ENCODE data around the gene RNF169. TPM values are rescaled to one million over a fixed set of nuclear protein-coding genes. Genes with fewer than 3 reads are reported as not detected.

RNF169 gene
- total and polyA plus RNA-seq, 2 of the 13 experiments (the other 11 are each of a cell fraction or from before 2014, with no cell fraction given) = 5.3 to 14.2 TPM

DNA sequence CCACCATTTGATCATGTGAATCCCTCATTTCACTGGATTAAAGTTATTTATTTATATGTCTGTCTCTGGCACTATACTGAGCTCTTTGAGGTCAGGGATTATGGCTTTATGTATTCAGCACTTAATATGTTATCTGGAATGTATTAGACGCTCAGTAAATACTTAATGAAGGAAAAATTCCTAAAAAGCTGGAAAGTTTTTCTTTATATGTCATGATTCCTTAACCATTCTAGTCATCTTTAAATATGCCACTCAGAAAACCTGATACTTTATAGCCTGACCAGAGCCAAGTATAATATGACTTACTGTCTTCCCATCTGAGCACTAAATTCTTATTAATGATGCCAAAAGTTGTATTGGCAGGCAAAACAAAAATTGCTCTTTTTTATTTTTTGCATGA lies 27.1 kb downstream of the RNF169 start:
- no peak for ATAC-seq
- Histone ChIP-seq H2AFZ (ENCODE audit: low read length) (no peak overlapping the region), H3K79me2 (ENCODE audit: insufficient read depth, low read length) (peaks cover 52% of the 10 kb centered on the region), H3K27me3 (ENCODE audit: control insufficient read depth in 1 of 2, insufficient read depth in 2 of 2, low read length in 2 of 2) (no peaks in the 10 kb centered on the region), H3K27ac (ENCODE audit: extremely low read length, insufficient read depth, low read length) (no peak overlapping the region), H3K9me3 (ENCODE audit: low read length) (no peaks in the 10 kb centered on the region), H3K4me1 (ENCODE audit: insufficient read depth, low read length) (no peaks in the 10 kb centered on the region), H3K9ac (ENCODE audit: insufficient read depth, low read depth, low read length) (no peak overlapping the region), H4K20me1 (ENCODE audit: insufficient read depth, low read length) (no peaks in the 10 kb centered on the region; the same call in 1 of the 2 replicates), H3K4me3 (replicated peaks in 1 of 3; ENCODE audit: insufficient read depth in 1 of 3, low read depth in 2 of 3, low read length in 3 of 3) (no peak overlapping the region), H3K36me3 (replicated peaks in 1 of 2; ENCODE audit: control insufficient read depth in 1 of 2, insufficient read depth in 2 of 2, low read length in 2 of 2) (peaks cover 0 to 3% of the 10 kb centered on the region in 2 experiments; a peak in 2 of 5 replicates), H3K4me2 (ENCODE audit: low read depth, low read length) (no peak overlapping the region)
- BruUV-seq (replicated peaks) = no TSS peak
- DNase-seq (ENCODE audit: low spot score) = no peak
- no peak for FAIRE-seq
- intact Hi-C loops (cut with micrococcal nuclease; ENCODE audit: unreplicated experiment) (no loop called here), in situ Hi-C loops (cut with HindIII; ENCODE audit: extremely low pct_ligation_motif_present, low pct_unique_long_range_greater_than_20kb) (no loop called here)
- 89% methylated on average over 1 of the region's 1 CpG for WGBS (ENCODE audit: low lambda C conversion rate)
- no peak for TF ChIP-seq SOX13 (IDR thresholded peaks at IDR 0.05)
- TF ChIP-seq SOX13 (CRISPR knock-in tag; conservative IDR thresholded peaks at IDR 0.05 in 1 of 2, IDR thresholded peaks at IDR 0.05 in 1 of 2) = no peak
- TF ChIP-seq, protein P1, sequence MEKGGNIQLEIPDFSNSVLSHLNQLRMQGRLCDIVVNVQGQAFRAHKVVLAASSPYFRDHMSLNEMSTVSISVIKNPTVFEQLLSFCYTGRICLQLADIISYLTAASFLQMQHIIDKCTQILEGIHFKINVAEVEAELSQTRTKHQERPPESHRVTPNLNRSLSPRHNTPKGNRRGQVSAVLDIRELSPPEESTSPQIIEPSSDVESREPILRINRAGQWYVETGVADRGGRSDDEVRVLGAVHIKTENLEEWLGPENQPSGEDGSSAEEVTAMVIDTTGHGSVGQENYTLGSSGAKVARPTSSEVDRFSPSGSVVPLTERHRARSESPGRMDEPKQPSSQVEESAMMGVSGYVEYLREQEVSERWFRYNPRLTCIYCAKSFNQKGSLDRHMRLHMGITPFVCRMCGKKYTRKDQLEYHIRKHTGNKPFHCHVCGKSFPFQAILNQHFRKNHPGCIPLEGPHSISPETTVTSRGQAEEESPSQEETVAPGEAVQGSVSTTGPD (CRISPR knock-in tag; IDR thresholded peaks at IDR 0.05) = no peak
- TF ChIP-seq ZNF747 (CRISPR knock-in tag; IDR thresholded peaks at IDR 0.05; ENCODE audit: borderline replicate concordance) = no peak
- TF ChIP-seq EHMT2 (IDR thresholded peaks at IDR 0.05; ENCODE audit: borderline replicate concordance, low read depth, low read length) = no peak
- TF ChIP-seq, protein P2, sequence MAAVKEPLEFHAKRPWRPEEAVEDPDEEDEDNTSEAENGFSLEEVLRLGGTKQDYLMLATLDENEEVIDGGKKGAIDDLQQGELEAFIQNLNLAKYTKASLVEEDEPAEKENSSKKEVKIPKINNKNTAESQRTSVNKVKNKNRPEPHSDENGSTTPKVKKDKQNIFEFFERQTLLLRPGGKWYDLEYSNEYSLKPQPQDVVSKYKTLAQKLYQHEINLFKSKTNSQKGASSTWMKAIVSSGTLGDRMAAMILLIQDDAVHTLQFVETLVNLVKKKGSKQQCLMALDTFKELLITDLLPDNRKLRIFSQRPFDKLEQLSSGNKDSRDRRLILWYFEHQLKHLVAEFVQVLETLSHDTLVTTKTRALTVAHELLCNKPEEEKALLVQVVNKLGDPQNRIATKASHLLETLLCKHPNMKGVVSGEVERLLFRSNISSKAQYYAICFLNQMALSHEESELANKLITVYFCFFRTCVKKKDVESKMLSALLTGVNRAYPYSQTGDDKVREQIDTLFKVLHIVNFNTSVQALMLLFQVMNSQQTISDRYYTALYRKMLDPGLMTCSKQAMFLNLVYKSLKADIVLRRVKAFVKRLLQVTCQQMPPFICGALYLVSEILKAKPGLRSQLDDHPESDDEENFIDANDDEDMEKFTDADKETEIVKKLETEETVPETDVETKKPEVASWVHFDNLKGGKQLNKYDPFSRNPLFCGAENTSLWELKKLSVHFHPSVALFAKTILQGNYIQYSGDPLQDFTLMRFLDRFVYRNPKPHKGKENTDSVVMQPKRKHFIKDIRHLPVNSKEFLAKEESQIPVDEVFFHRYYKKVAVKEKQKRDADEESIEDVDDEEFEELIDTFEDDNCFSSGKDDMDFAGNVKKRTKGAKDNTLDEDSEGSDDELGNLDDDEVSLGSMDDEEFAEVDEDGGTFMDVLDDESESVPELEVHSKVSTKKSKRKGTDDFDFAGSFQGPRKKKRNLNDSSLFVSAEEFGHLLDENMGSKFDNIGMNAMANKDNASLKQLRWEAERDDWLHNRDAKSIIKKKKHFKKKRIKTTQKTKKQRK (IDR thresholded peaks at IDR 0.05; ENCODE audit: low read length) = no peak
- no peak for TF ChIP-seq MYNN (CRISPR knock-in tag; IDR thresholded peaks at IDR 0.05; ENCODE audit: low read depth)
- no peak for TF ChIP-seq FOXP4 (CRISPR knock-in tag; IDR thresholded peaks at IDR 0.05)
- no peak for TF ChIP-seq ZNF468 (CRISPR knock-in tag; IDR thresholded peaks at IDR 0.05)
- TF ChIP-seq NFIB (CRISPR knock-in tag; IDR thresholded peaks at IDR 0.05; ENCODE audit: borderline replicate concordance) = no peak
- ChIA-PET CTCF (ENCODE audit: low intra/inter-chr PET ratio, low total read pairs) (no interaction called here), POLR2A (no interaction called here)

Data from HepG2 (cell line).